Tibial artery (tissue), 4 donors: ENCODE data around the gene COX19.

Experiments used
- DNase-seq, 2 donors: peaks; one replicate each; pipeline ENCODE4 v3.0.0-alpha.2; 2019
- H3K27ac ChIP-seq, 2 donors: fragments of 200-600 bp; sonication (generic) in 1 of 2; 1 replicate in 1 of 2; 2 replicates in 1 of 2; pipeline ENCODE4 v1.5.1; 2018 to 2019; ENCODE audit warnings: mild to moderate bottlenecking in 1 of 2
- H3K27me3 ChIP-seq, 2 donors: fragments of 200-600 bp; sonication (generic) in 1 of 2; one replicate each; pipeline versions ENCODE4 v1.5.1 to v1.6.0; 2016 to 2019
- H3K36me3 ChIP-seq, 3 donors: fragments of 200-600 bp; sonication (generic) in 2 of 3; one replicate each; pipeline ENCODE4 v1.5.1; 2016 to 2019; ENCODE audit warnings: mild to moderate bottlenecking in 2 of 3
- H3K4me1 ChIP-seq, 4 donors: fragments of 200-600 bp; sonication (generic) in 2 of 4; 1 replicate in 3 of 4; 2 replicates in 1 of 4; pipeline ENCODE4 v1.5.1; 2016 to 2019
- H3K4me3 ChIP-seq, 2 donors: fragments of 200-600 bp; sonication (generic) in 1 of 2; 1 replicate in 1 of 2; 2 replicates in 1 of 2; pipeline ENCODE4 v1.5.1; 2018 to 2019; ENCODE audit warnings: mild to moderate bottlenecking in 2 of 2
- H3K9me3 ChIP-seq, 3 donors: fragments of 200-600 bp; sonication (generic) in 1 of 3; one replicate each; pipeline ENCODE4 v1.5.1; 2016 to 2019
- CTCF ChIP-seq, 2 experiments: fragments of 200-600 bp in 1 of 2; fragments of 450-650 bp in 1 of 2; IDR thresholded peaks; one replicate each; pipeline ENCODE4 v1.5.1; 2017 to 2019; ENCODE audit warnings: antibody characterized with exemption in 2 of 2, mild to moderate bottlenecking in 1 of 2, moderate library complexity in 1 of 2
- intact Hi-C: fragments of 100-400 bp; cut with DNase I; formaldehyde crosslinking; loops from one replicate; pipeline ENCODE4 v1.15.0; 2023; ENCODE audit warnings: low total_unique reads

Gene COX19

GRCh38 chr7:934469-935163 lies 40.7 kb downstream of the COX19 start:
- DNase-seq: peak in 1 of 2 donors; percentile 62
- no peaks in the 10 kb centered on the region for H3K27me3 ChIP-seq
- no peak for TF ChIP-seq CTCF (IDR thresholded peaks at IDR 0.05)
- H3K4me3 ChIP-seq: no peak overlapping the region
- no peak overlapping the region for H3K27ac ChIP-seq
- intact Hi-C loops: no loop called here
- H3K4me1 ChIP-seq: no peaks in the 10 kb centered on the region
- no peaks in the 10 kb centered on the region for H3K36me3 ChIP-seq
- H3K9me3 ChIP-seq: no peaks in the 10 kb centered on the region

GRCh38 chr7:932651-932975 lies 42.7 kb downstream of the COX19 start:
- H3K27ac ChIP-seq: no peak overlapping the region
- no peak for TF ChIP-seq CTCF (IDR thresholded peaks at IDR 0.05)
- peak in 1 of 2 donors; percentile 38 for DNase-seq
- H3K36me3 ChIP-seq: no peaks in the 10 kb centered on the region
- H3K4me3 ChIP-seq: no peak overlapping the region
- no peaks in the 10 kb centered on the region for H3K4me1 ChIP-seq
- intact Hi-C loops: no loop called here
- no peaks in the 10 kb centered on the region for H3K27me3 ChIP-seq
- H3K9me3 ChIP-seq: no peaks in the 10 kb centered on the region

GRCh38 chr7:931871-932650 lies 43.3 kb downstream of the COX19 start:
- Histone ChIP-seq H3K27ac (no peak overlapping the region), H3K9me3 (no peaks in the 10 kb centered on the region), H3K27me3 (no peaks in the 10 kb centered on the region), H3K36me3 (no peaks in the 10 kb centered on the region), H3K4me1 (no peaks in the 10 kb centered on the region), H3K4me3 (no peak overlapping the region)
- no peak for TF ChIP-seq CTCF (IDR thresholded peaks at IDR 0.05)
- peak in 1 of 2 donors; percentile 48 for DNase-seq
- intact Hi-C loops: no loop called here

- Histone ChIP-seq H3K36me3 (no peaks in the 10 kb centered on the region), H3K4me1 (no peaks in the 10 kb centered on the region), H3K4me3 (no peak overlapping the region), H3K9me3 (no peaks in the 10 kb centered on the region), H3K27ac (no peak overlapping the region), H3K27me3 (no peaks in the 10 kb centered on the region)
- TF ChIP-seq CTCF (IDR thresholded peaks at IDR 0.05): no peak
- DNase-seq: peak in 1 of 2 donors; percentile 50
- intact Hi-C loops: no loop called here
Measured at GRCh38 chr7:930975-931758, 44.2 kb downstream of the COX19 start.

- DNase-seq: peak; percentile 8 to 21
- intact Hi-C loops: no loop called here
- Histone ChIP-seq H3K4me3 (no peak overlapping the region), H3K4me1 (peaks cover 0 to 8% (median 6%) of the 10 kb centered on the region in 4 donors), H3K36me3 (no peaks in the 10 kb centered on the region), H3K9me3 (no peaks in the 10 kb centered on the region), H3K27me3 (no peaks in the 10 kb centered on the region), H3K27ac (no peak overlapping the region)
- no peak for TF ChIP-seq CTCF (IDR thresholded peaks at IDR 0.05)
Measured at GRCh38 chr7:929311-929711, 46.0 kb downstream of the COX19 start.
